DMS53 treated with DMSO at 0.1 percent for 48 hours (cell line): ENCODE measurements around the gene AMHR2.
"Not testable (repeated sequence)": the region's sequence is repeated elsewhere in the genome, so short reads cannot be mapped to it uniquely, and the experiment has no call there.

Experiments
- DNase-seq: peaks from one replicate; lab custom pipeline; 2025; ENCODE audit not compliant: unreplicated experiment; lab: John Stamatoyannopoulos, UW

AMHR2 gene

GRCh38 chr12:53423597-53423996 is at the start of gene AMHR2:
TSS of gene AMHR2 (plus strand) at chr12:53423855. CDS start at chr12:53423935, 80 bp downstream.
- no peak for DNase-seq

GRCh38 chr12:53374277-53374676 is 49.4 kb upstream of the AMHR2 start:
- not testable (repeated sequence) for DNase-seq

GRCh38 chr12:53376747-53377146 is 46.9 kb upstream of the AMHR2 start:
- DNase-seq: no peak

- DNase-seq: no peak
These were observed 45.4 kb upstream of the AMHR2 start for GRCh38 chr12:53378222-53378621.

- DNase-seq: peak; percentile 50
These were observed 44.8 kb upstream of the AMHR2 start for GRCh38 chr12:53378724-53379388.

GRCh38 chr12:53379389-53380103 is 44.1 kb upstream of the AMHR2 start:
- DNase-seq: peak; percentile 100

- peak; percentile 87 for DNase-seq
These were observed 43.4 kb upstream of the AMHR2 start, which contains the start of gene SP1 for GRCh38 chr12:53380104-53380793. TSS of gene SP1 (plus strand) at chr12:53380176. CDS start at chr12:53380292, 116 bp downstream.

GRCh38 chr12:53380794-53381730 is 42.6 kb upstream of the AMHR2 start:
- DNase-seq: no peak

GRCh38 chr12:53381731-53382630 is 41.7 kb upstream of the AMHR2 start:
- DNase-seq: no peak

- no peak for DNase-seq
These were observed 40.4 kb upstream of the AMHR2 start for GRCh38 chr12:53383258-53383657.

GRCh38 chr12:53386381-53386780 is 37.3 kb upstream of the AMHR2 start:
- DNase-seq: not testable (repeated sequence)

GRCh38 chr12:53388932-53389331 is 34.7 kb upstream of the AMHR2 start:
- DNase-seq: no peak

GRCh38 chr12:53389702-53390101 is 34.0 kb upstream of the AMHR2 start:
- DNase-seq: no peak

GRCh38 chr12:53391724-53392123 is 31.9 kb upstream of the AMHR2 start:
- no peak for DNase-seq

GRCh38 chr12:53399896-53400295 is 23.8 kb upstream of the AMHR2 start:
- DNase-seq: no peak

GRCh38 chr12:53402351-53402750 is 21.3 kb upstream of the AMHR2 start:
- not testable (repeated sequence) for DNase-seq

GRCh38 chr12:53402871-53403270 is 20.8 kb upstream of the AMHR2 start:
- no peak for DNase-seq

- DNase-seq: no peak
These were observed 12.7 kb upstream of the AMHR2 start for GRCh38 chr12:53410951-53411350.

GRCh38 chr12:53413485-53414204 is 10.0 kb upstream of the AMHR2 start:
- DNase-seq: no peak
